Fibroblast of lung (primary cell): ENCODE results near the gene HOXB5.

Source experiments
- EZH2 ChIP-seq: IDR thresholded peaks from 2 replicates; pipeline ENCODE4 v1.5.1; 2012; ENCODE audit warnings: low read length, control low read depth, mild to moderate bottlenecking; ENCODE audit errors: missing control alignments
- TF ChIP-seq, protein P1 (sequence below), 2 donors: IDR thresholded peaks in 1 of 2; conservative IDR thresholded peaks in 1 of 2; 1 replicate in 1 of 2; 2 replicates in 1 of 2; pipeline ENCODE4 v1.5.1; 2011 to 2012; ENCODE audit warnings: low read length in 2 of 2, control low read depth in 1 of 2, inconsistent platforms in 1 of 2, low read depth in 1 of 2, mild to moderate bottlenecking in 1 of 2

DNA sequence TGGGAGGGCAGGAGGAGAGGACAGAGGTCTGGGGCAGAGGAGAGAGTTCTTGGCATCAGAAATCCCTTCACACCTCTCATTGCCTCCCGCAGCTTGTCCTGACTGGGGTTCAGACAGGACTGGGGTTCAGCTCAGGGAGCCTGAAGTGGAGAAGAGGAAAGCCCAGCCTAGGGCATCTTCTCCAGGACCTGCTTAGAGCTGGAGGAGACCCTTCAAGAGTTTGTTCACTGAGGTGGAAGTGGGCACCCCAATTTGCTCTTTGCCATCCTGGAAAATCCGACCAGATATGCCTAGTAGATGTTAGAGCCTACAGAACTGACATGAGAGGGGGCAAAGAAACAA is 5.5 kb downstream of the HOXB5 start:
- TF ChIP-seq, protein P1, sequence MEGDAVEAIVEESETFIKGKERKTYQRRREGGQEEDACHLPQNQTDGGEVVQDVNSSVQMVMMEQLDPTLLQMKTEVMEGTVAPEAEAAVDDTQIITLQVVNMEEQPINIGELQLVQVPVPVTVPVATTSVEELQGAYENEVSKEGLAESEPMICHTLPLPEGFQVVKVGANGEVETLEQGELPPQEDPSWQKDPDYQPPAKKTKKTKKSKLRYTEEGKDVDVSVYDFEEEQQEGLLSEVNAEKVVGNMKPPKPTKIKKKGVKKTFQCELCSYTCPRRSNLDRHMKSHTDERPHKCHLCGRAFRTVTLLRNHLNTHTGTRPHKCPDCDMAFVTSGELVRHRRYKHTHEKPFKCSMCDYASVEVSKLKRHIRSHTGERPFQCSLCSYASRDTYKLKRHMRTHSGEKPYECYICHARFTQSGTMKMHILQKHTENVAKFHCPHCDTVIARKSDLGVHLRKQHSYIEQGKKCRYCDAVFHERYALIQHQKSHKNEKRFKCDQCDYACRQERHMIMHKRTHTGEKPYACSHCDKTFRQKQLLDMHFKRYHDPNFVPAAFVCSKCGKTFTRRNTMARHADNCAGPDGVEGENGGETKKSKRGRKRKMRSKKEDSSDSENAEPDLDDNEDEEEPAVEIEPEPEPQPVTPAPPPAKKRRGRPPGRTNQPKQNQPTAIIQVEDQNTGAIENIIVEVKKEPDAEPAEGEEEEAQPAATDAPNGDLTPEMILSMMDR (conservative IDR thresholded peaks at IDR 0.05 in 1 of 2, IDR thresholded peaks at IDR 0.05 in 1 of 2; ENCODE audit: low read depth in 1 of 2, low read length in 2 of 2) = no peak
- no peak for TF ChIP-seq EZH2
